HG03521 (cell line): ENCODE measurements around the gene BEX2.
A peak's percentile ranks its signal among the peaks of the same experiment; 100 is the strongest.
"Not testable (repeated sequence)": the region's sequence is repeated elsewhere in the genome, so short reads cannot be mapped to it uniquely, and the experiment has no call there.

Experiments used
- ATAC-seq: cut with Tn5 transposase; IDR thresholded peaks from one replicate; pipeline ENCODE4 v1.9.1; 2021; ENCODE audit warnings: mild to moderate bottlenecking, moderate library complexity; ENCODE audit not compliant: unreplicated experiment

The BEX2 gene

DNA sequence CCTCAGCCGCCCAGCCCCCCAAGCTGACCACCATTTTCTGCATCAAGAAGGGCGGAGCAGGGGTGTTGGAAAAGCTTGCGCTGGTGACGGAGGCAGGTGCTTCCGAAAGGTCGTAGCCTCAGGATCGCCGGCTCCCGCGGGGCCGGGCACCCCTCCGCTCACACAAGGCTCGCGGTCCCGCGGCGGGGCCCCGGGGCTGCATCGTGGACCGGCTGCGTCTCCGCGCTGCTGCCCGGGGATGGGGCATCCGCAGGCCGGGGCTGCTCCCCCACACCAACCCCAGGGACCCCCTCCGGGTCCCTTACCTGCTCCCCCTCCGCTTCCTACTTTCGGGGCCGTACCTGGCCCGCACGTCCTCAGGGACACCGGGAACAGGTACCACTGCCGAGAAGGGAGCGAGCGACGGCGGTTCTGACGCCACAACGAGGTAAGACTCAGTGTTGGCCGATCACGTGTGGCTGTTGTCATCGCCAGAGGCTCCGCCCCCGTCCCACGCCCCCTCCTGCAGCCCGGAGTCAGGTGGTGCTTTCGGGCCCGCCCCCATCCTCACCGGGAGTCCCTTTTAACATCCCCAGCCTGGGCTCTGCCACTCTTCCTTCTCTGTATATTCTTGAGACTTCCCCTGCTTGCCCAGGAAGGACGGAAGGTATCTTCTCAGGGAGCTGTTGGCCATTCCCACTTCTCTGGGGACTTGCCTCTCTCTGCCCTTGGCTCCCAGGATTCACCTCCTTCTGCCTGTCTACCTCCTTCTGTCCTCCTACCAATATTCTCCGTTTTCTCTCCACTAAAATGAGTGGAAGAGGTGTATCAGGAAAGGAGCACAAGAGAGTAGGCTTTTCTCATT, at the start of gene BEX2:
BEX2 (minus strand) TSS at position 436 of the 844 bp plus-strand sequence. CDS start 1,014 bp downstream, outside the sequence.
- peak; percentile 99 for ATAC-seq

DNA sequence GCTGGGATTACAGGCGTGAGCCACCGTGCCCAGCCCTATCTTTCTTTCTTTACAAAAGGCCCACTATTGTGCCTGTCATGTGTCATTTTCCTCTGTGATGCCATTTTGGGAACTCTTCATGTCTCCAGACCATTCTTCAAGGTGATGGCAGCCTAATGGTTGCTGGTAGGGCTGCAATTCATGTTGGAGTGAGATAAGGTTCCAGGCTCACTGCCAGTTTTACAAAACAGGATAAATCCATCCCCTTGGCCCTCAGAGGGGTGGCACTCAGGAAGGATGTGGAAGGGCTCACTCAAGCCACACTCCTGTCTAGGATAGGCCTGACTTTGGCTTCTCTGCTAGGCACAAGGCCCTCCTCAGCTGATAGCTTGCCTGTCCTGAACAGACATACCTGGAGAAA, 49.3 kb upstream of the BEX2 start:
- no peak for ATAC-seq

DNA sequence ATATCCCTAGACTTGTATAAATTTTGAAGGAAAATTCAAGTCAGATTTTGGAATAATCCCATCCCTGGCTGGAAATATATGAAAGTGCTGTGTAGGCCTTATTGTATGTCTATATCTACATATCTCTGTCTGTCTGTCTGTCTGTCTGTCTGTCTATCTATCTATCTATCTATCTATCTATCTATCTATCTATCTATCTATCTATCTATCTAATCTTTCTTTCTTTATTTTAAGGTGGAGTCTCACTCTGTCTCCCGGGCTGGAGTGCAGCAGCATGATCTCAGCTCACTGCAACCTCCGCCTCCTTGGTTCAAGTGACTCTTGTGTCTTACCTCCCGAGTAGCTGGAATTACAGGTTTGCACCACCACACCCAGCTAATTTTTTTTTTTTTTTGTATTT, 48.8 kb upstream of the BEX2 start:
- ATAC-seq, result not testable (repeated sequence)

DNA sequence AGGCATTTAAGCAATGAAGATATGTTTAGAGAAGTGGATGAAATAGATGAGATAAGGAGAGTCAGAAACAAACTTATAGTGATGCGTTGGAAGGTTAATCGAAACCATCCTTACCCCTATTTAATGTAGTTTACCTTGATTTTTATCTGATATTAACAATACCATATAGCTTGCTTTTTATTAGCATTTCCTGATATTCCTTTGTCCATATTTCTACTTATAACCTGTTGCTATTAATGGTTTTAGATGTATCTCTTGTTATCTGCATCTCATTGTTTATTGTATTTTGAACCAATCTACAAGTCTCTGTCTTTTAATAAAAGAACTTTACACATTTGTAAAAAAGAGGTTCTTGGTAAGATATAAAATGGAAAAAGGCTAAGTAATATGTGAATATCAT, 47.1 kb upstream of the BEX2 start:
- ATAC-seq, result no peak

DNA sequence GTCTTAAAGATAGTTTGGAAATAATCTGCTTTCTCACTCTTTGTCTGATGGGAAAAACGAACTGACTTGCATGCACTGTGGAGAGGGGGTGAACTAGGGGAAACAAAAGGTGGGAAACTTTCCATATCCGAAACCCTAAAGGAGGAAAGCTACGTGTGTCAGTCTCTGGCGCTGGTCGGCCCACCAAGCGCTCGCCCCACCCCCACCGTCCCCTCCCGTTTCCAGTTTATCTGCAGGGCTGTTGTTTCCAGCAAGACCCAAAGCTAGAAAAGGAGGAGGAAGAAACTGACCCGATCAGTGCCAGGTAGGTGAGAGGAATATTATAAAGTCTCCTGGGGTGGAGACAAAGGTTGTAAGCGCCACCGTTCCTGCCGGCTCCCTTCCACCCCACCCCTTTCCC, 46.1 kb upstream of the BEX2 start:
- no peak for ATAC-seq

DNA sequence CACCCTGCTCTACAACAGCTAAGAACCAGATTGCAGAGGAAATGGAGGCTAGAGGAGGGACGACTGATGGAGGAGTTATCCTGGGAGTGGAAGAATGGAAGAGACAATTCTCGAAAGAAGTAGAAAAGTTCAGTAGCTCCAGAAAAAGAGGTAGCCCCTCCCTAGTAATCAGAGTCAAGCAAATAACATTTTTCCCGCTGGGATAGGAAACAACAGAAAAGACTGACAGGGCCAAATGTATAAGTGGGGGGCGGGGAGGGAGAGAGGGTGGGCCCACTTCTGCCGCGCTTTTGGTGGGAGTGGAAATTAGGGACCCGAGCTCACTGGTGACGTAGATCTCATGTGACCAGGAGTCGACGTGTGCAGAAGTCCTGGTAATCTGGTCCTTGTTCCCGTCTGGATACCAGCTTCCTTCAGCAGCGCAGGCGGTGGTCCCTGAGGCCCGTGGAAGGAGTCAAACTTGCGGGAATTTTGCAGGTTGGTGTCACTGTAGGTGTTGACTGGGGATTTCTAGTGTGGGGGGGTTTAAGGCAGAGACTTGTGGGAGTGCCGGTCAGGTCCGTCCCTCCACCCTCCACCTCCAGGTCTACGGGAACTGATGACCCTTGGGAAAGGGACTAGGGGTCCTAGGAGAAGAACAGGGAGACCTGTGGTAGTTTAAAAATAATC, 45.5 kb upstream of the BEX2 start, which contains the start of gene TCEAL9:
TCEAL9 (plus strand) TSS at position 377 of the 669 bp plus-strand sequence. CDS start 1,179 bp downstream, outside the sequence.
- ATAC-seq, result no peak

DNA sequence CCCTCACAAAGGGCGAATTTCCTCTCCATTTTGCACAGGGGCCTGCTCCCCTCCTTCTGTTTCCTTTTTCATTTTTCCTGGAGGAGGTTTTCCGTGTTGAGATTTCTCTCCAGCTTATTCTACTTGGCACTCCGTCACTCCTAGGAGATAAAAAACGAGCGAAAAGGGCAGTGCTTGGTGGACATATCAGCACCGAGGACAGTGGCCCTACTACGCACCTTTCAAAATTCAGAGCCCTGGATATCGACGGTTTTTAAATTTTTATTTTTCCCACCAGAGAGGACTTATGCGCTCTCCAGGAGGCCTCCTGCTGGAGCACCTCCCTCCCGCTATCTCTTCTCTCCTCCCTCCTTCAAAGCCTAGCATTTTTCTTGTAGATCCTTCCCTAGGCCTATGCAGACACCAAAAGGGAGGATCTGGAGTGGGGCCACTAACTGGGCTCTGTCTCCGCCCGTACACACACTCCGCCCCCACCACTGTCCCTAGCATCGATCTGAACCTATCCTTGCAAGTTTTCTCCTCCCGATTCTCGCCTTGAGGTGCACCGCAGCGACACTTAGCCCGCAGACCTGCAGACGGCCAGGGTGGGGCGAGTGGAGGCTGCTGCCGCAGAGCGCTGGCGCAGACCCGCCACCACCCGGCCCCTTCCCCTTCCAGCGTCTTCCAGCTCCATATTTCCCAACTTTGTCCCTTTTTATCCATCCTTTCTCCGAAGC, 37.0 kb upstream of the BEX2 start:
- ATAC-seq, result no peak

DNA sequence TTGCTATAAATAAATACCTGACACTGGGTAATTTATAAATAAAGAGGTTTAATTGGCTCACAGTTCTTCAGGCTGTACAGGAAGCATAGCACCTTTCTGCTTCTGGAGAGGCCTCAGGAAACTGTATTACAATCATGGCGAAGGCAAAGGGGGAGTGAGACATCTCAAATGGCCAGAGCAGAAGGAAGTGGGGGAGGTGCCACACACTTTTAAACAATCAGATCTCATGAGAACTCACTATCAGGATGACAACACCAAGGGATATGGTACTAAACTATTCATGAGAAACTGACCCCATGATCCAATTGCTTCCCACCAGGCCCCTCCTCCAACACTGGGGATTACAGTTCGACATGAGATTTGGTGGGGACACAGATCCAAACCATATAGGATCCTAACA, 33.8 kb upstream of the BEX2 start:
- ATAC-seq, result no peak

DNA sequence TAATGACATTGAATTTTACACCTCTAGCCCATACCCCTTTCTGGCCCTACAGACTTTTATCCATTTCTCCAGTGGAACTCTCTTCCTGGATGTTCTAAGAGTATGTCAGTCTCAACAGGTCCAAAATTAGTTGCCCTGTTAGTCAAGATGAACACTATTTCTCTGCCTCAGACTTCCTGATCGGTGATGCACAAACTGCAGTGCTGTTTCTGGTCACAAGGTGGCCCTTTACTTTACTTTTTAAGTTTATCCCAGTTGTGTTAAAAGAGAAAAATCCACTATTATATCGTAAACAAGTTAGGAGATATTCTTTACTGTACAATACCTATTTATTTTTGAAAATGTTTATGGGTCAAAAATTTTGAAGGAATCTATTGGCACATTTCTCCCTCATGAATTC, 32.3 kb upstream of the BEX2 start:
- ATAC-seq, result no peak

DNA sequence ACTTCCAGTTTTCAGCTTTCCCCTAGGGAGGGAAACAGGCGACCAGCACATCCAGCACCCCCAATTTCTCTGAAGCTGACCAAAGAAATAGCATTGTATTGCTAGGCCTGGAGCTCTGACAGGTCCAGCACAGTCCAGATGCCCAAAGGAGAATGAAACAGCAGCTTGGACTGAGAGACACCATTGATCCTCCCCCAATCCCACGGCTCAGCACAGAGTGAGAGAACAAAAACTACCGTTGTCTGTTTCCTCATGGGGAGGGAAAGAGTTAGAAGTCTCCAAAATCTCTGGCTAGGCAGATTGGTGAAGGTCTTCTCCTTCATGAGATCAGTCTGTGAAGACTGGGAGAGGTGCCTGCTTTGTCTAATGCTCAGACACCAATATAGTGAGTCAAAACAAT, 27.9 kb upstream of the BEX2 start:
- ATAC-seq, result no peak

DNA sequence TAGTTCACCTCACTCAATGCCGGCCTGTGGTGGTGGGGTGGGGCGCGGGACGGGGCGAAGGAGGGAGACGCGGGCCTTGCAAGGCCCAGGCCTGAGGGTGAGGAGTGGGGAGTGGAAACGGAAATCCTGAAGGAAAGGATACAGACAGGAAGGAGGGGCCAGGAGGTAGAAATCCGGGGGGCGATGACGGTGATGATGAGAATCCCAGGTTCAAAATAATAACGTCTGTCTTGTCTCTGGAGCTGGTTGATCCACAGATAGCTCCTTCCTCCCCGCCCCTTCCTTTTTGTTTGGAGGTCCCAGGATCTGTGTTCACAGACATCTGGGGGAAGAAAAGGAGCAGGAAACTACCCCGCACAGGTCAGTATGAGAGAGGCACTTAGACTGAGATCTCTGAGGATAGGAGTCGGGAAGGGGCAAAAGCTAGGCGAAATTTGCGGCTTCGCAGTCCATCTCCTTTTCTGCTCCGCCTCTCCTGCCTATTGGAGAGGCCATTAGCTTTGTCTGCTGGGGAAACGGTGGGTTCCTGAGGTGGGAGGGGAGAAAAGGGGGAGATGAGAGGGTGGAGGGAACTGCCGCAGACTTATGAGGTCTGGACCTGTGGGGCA, 20.0 kb upstream of the BEX2 start:
- no peak for ATAC-seq

DNA sequence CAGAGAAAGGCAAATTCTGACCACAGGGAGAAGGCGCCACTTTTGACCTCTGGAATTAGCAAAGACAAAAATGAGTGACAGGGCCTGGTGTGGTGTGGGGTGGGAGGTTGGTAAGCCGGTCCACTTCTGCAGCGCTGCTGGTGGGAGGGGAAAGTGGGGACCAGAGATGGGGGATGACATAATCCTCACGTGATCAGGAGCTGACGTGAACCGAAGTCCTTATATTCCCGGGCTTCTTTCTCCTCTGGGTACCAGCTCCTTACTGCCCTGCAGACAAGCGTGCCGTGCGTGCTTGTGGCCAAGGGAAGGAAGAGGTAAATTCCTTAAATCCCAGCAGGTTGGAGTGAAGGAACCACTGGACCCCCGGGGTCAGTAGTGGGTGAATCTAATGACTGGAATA, 19.2 kb upstream of the BEX2 start, which contains the start of gene TCEAL7:
TCEAL7 (plus strand) TSS at position 249 of the 400 bp plus-strand sequence. CDS start 1,165 bp downstream, outside the sequence.
- ATAC-seq, result no peak

DNA sequence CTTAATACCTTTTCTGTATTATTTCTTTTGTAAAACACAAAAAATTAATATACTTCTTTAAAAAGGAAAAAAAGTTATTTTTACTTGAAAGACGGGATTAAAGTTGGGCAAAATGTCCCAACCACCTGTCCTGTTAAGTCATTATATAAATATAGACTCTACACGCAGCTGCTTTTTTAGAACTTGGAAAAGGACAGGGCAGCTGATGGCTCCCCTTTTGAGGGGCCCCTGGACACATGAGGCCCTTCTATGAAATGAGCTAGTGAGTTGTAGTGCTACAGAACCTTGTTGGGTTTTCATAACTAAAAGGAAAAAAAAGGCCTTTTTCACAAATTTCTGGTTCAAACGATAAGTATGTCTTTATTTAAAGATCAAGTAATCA, 600 bp upstream of the BEX2 start:
- ATAC-seq, result no peak

DNA sequence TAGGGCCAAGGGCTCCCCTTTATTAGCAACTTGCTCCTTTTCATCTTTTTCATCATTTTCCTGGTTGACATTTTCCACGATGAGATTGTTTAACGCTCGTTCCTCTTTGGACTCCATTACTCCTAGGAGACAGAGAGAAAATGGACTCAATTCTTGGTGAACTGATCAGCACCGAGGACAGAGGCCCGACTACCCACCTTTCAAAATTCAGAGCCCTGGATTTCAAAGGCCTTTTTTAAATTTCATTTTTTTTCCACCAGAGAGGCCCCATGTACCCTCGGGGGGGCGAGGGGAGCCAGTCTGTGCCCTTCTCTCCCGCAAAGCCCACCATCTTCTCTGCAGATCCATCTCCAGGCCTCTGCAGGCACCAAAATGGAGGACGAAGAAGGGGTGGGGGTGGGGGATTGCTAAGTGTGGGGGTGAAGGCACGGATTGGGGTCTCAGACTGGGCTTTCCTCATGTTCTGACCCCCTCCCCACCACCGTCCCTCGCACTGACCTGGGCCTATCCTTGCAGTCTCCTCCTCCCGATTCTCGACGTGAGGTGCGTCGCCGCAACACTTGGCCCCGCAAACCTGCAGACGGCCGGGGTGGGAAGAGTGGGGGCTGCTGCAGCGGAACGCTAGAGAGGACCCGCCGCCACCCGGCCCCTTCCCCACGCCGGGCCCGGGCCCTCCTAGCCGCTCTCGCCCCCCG, 783 bp downstream of the BEX2 start:
- ATAC-seq, result no peak

DNA sequence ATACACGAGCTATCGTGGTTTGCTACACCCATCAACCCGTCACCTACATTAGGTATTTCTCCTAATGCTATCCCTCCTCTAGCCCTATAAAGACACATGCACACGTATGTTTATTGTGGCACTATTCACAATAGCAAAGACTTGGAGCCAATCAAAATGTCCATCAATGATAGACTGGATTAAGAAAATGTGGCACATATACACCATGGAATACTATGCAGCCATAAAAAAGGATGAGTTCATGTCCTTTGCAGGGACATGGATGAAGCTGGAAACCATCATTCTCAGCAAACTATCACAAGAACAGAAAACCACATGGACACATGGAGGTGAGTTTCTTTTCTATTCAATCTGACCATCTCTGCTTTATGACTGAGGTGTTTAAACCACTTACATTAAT, 5.1 kb downstream of the BEX2 start:
- not testable (repeated sequence) for ATAC-seq

DNA sequence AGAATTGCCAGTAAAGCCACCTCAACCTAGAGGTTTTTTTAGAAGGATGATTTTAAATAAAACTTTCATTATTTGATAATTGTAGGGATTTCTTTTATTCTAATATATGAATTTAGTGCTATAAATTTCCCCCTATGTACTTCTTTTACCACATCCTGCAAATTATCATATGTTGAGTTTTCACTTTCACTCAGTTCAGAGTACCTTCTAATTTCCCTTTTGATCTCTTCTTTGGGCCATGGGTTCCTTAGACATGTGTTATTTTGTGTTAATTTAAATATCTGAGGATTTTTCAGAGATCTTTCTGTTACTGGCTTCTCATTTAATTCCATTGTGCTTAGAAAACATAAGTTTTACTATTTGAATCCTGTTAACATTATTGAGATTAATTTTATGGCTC, 6.1 kb downstream of the BEX2 start:
- no peak for ATAC-seq

DNA sequence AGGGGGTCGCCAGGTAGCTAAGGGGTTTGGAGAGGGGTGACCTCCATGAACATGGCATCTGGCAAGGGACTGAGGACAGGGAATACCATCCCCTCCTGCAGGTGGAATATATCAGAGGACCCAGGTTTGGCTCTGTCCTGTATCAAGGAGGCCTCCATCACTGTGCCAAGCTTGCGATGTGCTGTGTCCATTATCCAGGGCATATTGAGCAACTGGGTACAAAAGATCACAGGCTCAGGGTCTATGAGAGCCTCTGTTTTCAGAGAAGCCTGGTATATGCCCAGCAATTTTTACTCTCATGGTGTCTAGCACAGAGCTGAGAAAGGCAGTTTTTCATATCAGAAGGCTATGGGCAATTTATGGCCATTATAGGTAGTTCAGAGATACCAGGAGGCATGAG, 17.7 kb downstream of the BEX2 start:
- ATAC-seq, result no peak

DNA sequence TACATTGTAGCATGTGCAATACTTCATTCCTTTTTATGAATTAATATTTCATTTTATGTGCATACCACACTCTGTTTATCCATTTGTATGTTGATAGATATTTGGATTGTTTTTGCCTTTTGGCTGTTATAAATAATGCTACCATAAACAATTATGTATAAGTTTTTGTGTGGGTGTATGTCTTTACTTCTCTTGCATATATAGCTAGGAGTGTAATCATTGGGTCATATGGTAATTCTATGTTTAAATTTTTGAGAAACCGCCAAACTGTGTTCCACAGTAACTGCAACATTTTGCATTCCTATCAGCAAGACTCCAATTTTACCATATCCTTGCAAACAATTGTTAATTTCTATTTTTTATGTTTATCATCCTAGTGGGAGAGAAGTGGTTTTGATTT, 31.2 kb downstream of the BEX2 start:
- no peak for ATAC-seq

DNA sequence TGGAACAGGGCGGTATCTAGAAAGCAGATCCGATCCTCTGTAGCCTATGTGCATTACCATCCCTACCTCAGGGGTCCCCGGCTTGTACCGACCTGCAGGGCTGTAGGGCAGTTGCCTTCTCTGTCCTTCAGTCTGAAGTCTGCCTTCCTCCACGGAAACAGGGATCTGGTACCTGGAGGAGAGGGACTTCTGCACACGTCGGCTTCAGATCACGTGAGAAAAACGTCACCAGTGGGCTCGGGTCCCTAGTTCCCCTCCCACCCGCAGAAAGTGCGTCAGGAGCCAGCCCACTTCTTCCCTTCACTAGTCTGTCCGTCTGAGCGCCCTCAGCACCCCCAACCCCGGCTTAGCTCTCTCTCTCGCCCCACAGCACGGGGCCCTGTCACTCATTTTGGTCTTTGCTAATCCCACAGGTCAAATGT, 34.2 kb downstream of the BEX2 start, which contains the start of gene TCEAL5:
TCEAL5 (minus strand) TSS at position 170 of the 422 bp plus-strand sequence. CDS start 2,187 bp downstream, outside the sequence.
- no peak for ATAC-seq

DNA sequence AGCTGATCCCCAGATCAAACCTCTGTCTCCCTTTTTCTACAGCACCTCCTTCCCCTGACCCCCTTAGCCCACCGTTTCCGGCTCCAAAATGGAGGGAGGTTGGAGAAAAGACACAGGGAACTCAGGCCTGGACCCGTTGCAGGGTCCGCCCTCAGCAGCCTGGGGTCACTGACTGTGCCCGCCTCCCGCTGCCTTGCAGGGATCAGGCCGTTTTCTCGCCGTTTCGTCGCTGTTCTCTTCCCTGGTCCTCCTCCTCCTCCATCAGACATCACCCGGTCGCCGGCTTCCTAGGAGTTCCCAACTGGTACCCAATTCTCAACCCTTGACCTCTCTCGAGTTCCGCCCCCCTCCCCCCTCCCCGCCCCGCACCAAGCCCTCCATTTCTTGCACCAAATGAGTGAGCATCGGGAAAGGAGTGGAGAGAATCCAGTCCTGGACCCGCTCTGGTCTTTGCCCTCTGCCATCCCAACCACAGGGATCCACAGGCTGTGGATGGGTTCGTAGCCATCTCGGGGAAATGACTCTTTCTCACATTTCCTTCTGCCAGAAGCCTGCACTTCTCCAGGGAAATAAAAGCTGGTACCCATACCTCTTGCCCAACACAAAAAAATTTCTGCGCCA, 34.7 kb downstream of the BEX2 start:
- ATAC-seq, result no peak
